ENCODE data around the gene EMP2. TPM values are rescaled to one million over a fixed set of nuclear protein-coding genes. Genes with fewer than 3 reads are reported as not detected.
"Not testable (repeated sequence)": the region's sequence is repeated elsewhere in the genome, so short reads cannot be mapped to it uniquely, and the experiment has no call there.

Gene EMP2
- total and polyA plus RNA-seq, 10 donors, result 2.8 to 37.2 (median 19.5) TPM

- H3K4me1 ChIP-seq, result peaks cover 3 to 59% (median 22%) of the 10 kb centered on the region in 6 donors
- no peaks in the 10 kb centered on the region for H3K36me3 ChIP-seq
- no peaks in the 10 kb centered on the region for H3K27me3 ChIP-seq (replicated peaks in 1 of 7)
- H3K4me3 ChIP-seq, result no peak overlapping the region
- no peak for DNase-seq
- peak overlapping the region in 1 of 8 donors; percentile 15 for H3K27ac ChIP-seq
- 41 to 51% (median 46%) methylated on average over 3 of the region's 3 CpGs for WGBS, 5 donors
- peaks cover 0 to 10% (median 0%) of the 10 kb centered on the region in 8 donors for H3K9me3 ChIP-seq
- intact Hi-C loops (cut with DNase I; ENCODE audit: low total_unique reads), result no loop called here
- TF ChIP-seq POLR2A (IDR thresholded peaks at IDR 0.05) (no peak), POLR2AphosphoS5 (IDR thresholded peaks at IDR 0.05) (no peak), CTCF (IDR thresholded peaks at IDR 0.05 in 8 of 11, conservative IDR thresholded peaks at IDR 0.05 in 3 of 11) (no peak)
Observed at GRCh38 chr16:10561001-10561400, 19.4 kb downstream of the EMP2 start.

- Histone ChIP-seq H3K4me1 (peaks cover 3 to 58% (median 20%) of the 10 kb centered on the region in 6 donors), H3K27ac (peak overlapping the region; percentile 66 to 90 (median 83)), H3K9me3 (peaks cover 0 to 11% (median 0%) of the 10 kb centered on the region in 8 donors)
- H3K4me3 ChIP-seq; H3K36me3 ChIP-seq; intact Hi-C loops (cut with DNase I; ENCODE audit: low total_unique reads); DNase-seq; H3K27me3 ChIP-seq (replicated peaks in 1 of 7): not testable (repeated sequence)
- 86 to 93% (median 88%) methylated on average over 4 of the region's 4 CpGs for WGBS, 5 donors
Observed at GRCh38 chr16:10559792-10560191, 20.6 kb downstream of the EMP2 start.

GRCh38 chr16:10558746-10559641, 21.4 kb downstream of the EMP2 start:
- Histone ChIP-seq H3K36me3 (no peaks in the 10 kb centered on the region), H3K27me3 (replicated peaks in 1 of 7) (no peaks in the 10 kb centered on the region), H3K4me1 (peaks cover 4 to 61% (median 25%) of the 10 kb centered on the region in 6 donors), H3K9me3 (peaks cover 0 to 11% (median 0%) of the 10 kb centered on the region in 8 donors), H3K4me3 (peak overlapping the region in 2 of 8 donors; percentile 4 to 38), H3K27ac (peak overlapping the region; percentile 66 to 90 (median 83))
- intact Hi-C loops (cut with DNase I; ENCODE audit: low total_unique reads), result no loop called here
- DNase-seq, result peak; percentile 82
- TF ChIP-seq POLR2A (IDR thresholded peaks at IDR 0.05), result peak in 1 of 3 donors; percentile 8
- no peak for TF ChIP-seq CTCF (IDR thresholded peaks at IDR 0.05 in 8 of 11, conservative IDR thresholded peaks at IDR 0.05 in 3 of 11)
- TF ChIP-seq POLR2AphosphoS5 (IDR thresholded peaks at IDR 0.05), result peak; percentile 14 to 71 (median 71)
- 60 to 72% (median 64%) methylated on average over 17 to 25 of the region's 25 CpGs for WGBS, 5 donors

- H3K27ac ChIP-seq, result peak overlapping the region; percentile 66 to 90 (median 83)
- TF ChIP-seq POLR2A (IDR thresholded peaks at IDR 0.05) (no peak), CTCF (IDR thresholded peaks at IDR 0.05 in 8 of 11, conservative IDR thresholded peaks at IDR 0.05 in 3 of 11) (no peak), POLR2AphosphoS5 (IDR thresholded peaks at IDR 0.05) (no peak)
- DNase-seq, result no peak
- H3K27me3 ChIP-seq (replicated peaks in 1 of 7), result no peaks in the 10 kb centered on the region
- intact Hi-C loops (cut with DNase I; ENCODE audit: low total_unique reads), result no loop called here
- no peaks in the 10 kb centered on the region for H3K36me3 ChIP-seq
- H3K9me3 ChIP-seq, result peaks cover 0 to 11% (median 0%) of the 10 kb centered on the region in 8 donors
- 56 to 76% (median 65%) methylated on average over 7 of the region's 7 CpGs for WGBS, 5 donors
- peak overlapping the region in 2 of 8 donors; percentile 4 to 38 for H3K4me3 ChIP-seq
- peaks cover 9 to 68% (median 32%) of the 10 kb centered on the region in 6 donors for H3K4me1 ChIP-seq
Observed at GRCh38 chr16:10558305-10558704, 22.1 kb downstream of the EMP2 start.

All from spleen (tissue), 11 donors.